ENCODE results near the gene KCNJ15. TPM values are rescaled to one million over a fixed set of nuclear protein-coding genes. Genes with fewer than 3 reads are reported as not detected.
A peak's percentile ranks its signal among the peaks of the same experiment; 100 is the strongest.

KCNJ15 gene
- total and polyA plus RNA-seq, 2 of the 8 experiments (the other 6 are each of a cell fraction or from before 2014, with no cell fraction given) = under 0.01 TPM; not detected in 1

DNA sequence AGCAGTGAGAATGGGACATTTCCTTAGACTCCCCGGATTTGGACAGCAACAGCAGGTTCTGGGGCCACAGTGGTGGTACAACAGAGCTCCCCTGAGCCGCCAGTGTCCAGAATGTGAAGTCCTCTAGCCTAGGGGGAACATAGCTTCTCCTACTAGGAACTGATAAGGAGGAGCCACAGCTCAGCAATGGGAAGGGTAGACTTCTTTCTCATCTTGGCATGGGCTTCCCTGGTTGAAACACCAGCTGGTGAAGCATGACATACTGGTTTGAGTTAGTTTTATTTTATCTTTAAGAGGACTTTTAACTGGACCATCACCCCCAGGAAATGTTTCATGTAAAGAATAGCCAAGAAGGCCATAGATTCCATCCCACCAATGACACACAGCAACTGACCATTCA lies 68.4 kb downstream of the KCNJ15 start:
- Histone ChIP-seq H2AFZ (ENCODE audit: low read length) (no peak overlapping the region), H3K23ac (ENCODE audit: insufficient read length) (no peak overlapping the region), H2BK12ac (ENCODE audit: low read depth, low read length) (no peak overlapping the region), H3K36me3 (ENCODE audit: control insufficient read depth in 2 of 4, insufficient read depth in 4 of 4, low read length in 3 of 4) (no peaks in the 10 kb centered on the region), H4K5ac (ENCODE audit: insufficient read length, low read depth, low read length) (no peak overlapping the region), H3K56ac (replicated peaks; ENCODE audit: insufficient read length, low read depth, low read length) (no peak overlapping the region), H3K4me1 (replicated peaks in 1 of 4; ENCODE audit: control insufficient read depth in 3 of 4, insufficient read depth in 4 of 4, low read length in 3 of 4) (peaks cover 1 to 14% (median 9%) of the 10 kb centered on the region in 4 experiments; a peak in 6 of 7 replicates), H3K4me2 (ENCODE audit: insufficient read depth in 1 of 2, low read depth in 2 of 2, low read length in 2 of 2) (no peak overlapping the region), H2BK20ac (ENCODE audit: low read length) (no peak overlapping the region), H4K8ac (ENCODE audit: extremely low read depth, insufficient read depth, low read length) (no peak overlapping the region), H4K20me1 (replicated peaks in 1 of 2; ENCODE audit: control insufficient read depth in 1 of 2, insufficient read depth in 2 of 2, low read length in 2 of 2) (no peaks in the 10 kb centered on the region), H3K9me3 (ENCODE audit: insufficient read depth in 2 of 2, low read depth in 1 of 2, low read length in 1 of 2) (no peaks in the 10 kb centered on the region), H3K79me2 (ENCODE audit: control insufficient read depth in 1 of 2, insufficient read depth in 2 of 2, low read length in 2 of 2) (no peaks in the 10 kb centered on the region), H3K9ac (replicated peaks in 1 of 4; ENCODE audit: extremely low read depth in 1 of 4, low read depth in 3 of 4, low read length in 3 of 4) (no peak overlapping the region), H3K79me1 (ENCODE audit: low read depth, low read length) (no peaks in the 10 kb centered on the region), H2BK120ac (replicated peaks; ENCODE audit: low read depth, low read length) (no peak overlapping the region), H4K91ac (replicated peaks; ENCODE audit: insufficient read length, low read length) (no peak overlapping the region), H3K4me3 (ENCODE audit: extremely low read depth in 1 of 4, insufficient read depth in 2 of 4, low read depth in 3 of 4, low read length in 4 of 4) (no peak overlapping the region), H3K4ac (replicated peaks; ENCODE audit: insufficient read length, low read depth, low read length) (no peak overlapping the region), H3K23me2 (ENCODE audit: low read depth, low read length) (no peaks in the 10 kb centered on the region), H3K14ac (ENCODE audit: insufficient read length) (no peak overlapping the region), H2BK5ac (ENCODE audit: low read depth, low read length) (no peak overlapping the region), H3K27me3 (replicated peaks in 1 of 4; ENCODE audit: control insufficient read depth in 3 of 4, extremely low read depth in 1 of 4, insufficient read depth in 3 of 4, low read length in 3 of 4) (no peaks in the 10 kb centered on the region), H2AK5ac (ENCODE audit: low read depth, low read length) (no peak overlapping the region), H3K18ac (ENCODE audit: extremely low read depth, low read length) (no peak overlapping the region), H3K27ac (ENCODE audit: low read depth, low read length) (no peak overlapping the region; the same call in 1 of the 2 replicates), H2BK15ac (ENCODE audit: low read length) (0 out of 2 replicates have a peak overlapping the region, but pooled peaks have one; percentile 6)
- no peak for DNase-seq (ENCODE audit: low read depth in 1 of 2, low spot score in 2 of 2)
- TF ChIP-seq, protein P1, sequence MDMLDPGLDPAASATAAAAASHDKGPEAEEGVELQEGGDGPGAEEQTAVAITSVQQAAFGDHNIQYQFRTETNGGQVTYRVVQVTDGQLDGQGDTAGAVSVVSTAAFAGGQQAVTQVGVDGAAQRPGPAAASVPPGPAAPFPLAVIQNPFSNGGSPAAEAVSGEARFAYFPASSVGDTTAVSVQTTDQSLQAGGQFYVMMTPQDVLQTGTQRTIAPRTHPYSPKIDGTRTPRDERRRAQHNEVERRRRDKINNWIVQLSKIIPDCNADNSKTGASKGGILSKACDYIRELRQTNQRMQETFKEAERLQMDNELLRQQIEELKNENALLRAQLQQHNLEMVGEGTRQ (IDR thresholded peaks at IDR 0.05; ENCODE audit: low read length) = no peak
- TF ChIP-seq NRF1 (IDR thresholded peaks at IDR 0.05; ENCODE audit: low read depth, low read length) = no peak
- no peak for TF ChIP-seq POLR2A (IDR thresholded peaks at IDR 0.05; ENCODE audit: control extremely low read depth in 1 of 2, low read depth in 2 of 2, low read length in 2 of 2)
- TF ChIP-seq ASH2L (IDR thresholded peaks at IDR 0.05; ENCODE audit: low read length) = no peak
- no peak for TF ChIP-seq SAP30 (IDR thresholded peaks at IDR 0.05; ENCODE audit: insufficient read depth, insufficient replicate concordance, low read length)
- TF ChIP-seq SIRT6 (IDR thresholded peaks at IDR 0.05; ENCODE audit: low read length) = no peak
- no peak for TF ChIP-seq KDM5A (IDR thresholded peaks at IDR 0.05; ENCODE audit: low read length)
- TF ChIP-seq HDAC2 (IDR thresholded peaks at IDR 0.05; ENCODE audit: borderline replicate concordance in 1 of 2, low read depth in 2 of 2, low read length in 2 of 2) = no peak
- ChIA-PET POLR2A (ENCODE audit: partially characterized antibody) (no interaction called here), CTCF (ENCODE audit: partially characterized antibody) (interaction anchor here (1.0 to 6.1 kb wide), 5 partner anchors 9 to 109 kb away, joined by 3 to 34 read pairs (median 5); no protein-coding TSS in a partner anchor)
- no peak for FAIRE-seq
- 76% methylated on average over 2 of the region's 2 CpGs; no CpG with 5 or more reads in 1 of the 2 experiments for WGBS, 2 experiments (ENCODE audit: extremely low coverage in 1 of 2, insufficient coverage in 1 of 2, insufficient read length in 1 of 2, insufficient replicate concordance in 2 of 2, low coverage in 1 of 2, low lambda C conversion rate in 2 of 2, missing lambda C conversion rate in 1 of 2)

Data from H1 (cell line).